Measurements from ENCODE around the gene EFHD1. TPM values are rescaled to one million over a fixed set of nuclear protein-coding genes. Genes with fewer than 3 reads are reported as not detected.
"Not testable (repeated sequence)": the region's sequence is repeated elsewhere in the genome, so short reads cannot be mapped to it uniquely, and the experiment has no call there.

EFHD1 gene
- polyA plus RNA-seq, 3 donors, result 55.8 to 90.4 (median 85.6) TPM

DNA sequence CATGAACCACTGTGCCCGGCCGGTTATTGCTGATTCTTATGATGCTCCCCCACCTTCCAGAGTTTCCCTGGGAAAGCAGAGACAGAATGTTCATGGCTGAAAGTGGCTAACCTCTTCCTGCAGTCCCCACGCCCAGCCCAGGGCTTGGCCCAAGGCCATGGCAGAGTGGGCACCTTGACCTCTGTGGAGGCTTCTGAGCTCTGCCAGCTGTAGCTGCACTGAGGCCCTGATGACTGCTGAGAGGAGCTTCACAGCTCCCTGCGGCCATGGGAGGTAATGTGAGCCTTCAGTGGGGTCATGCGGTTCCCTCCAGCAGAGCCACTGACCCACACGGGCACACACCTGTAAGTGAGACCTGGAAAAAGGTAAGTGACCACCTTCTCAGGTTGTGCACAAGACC is 13.3 kb downstream of the EFHD1 start:
- DNase-seq (ENCODE audit: low read depth in 3 of 3, low spot score in 2 of 3), result no peak

DNA sequence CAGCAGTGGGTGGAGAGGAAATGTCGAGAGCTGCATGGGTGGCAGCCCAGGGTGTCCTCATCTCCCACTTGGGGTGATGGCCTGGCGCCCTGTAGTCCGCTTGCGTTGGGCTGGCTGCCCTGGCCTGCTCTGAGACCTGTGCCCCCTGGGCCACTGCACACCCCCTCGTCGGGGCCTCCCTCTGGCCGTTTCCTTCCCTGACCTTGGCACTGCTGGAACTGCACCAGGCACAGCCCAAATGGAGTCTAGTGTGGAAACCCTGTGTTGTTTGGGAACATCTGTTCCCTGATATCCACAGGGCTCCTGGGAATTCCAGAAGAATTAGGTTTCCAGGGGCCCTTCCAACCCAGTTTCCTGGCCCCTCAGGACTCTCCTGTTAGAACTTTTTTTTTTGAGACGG is 13.9 kb downstream of the EFHD1 start:
- DNase-seq (ENCODE audit: low read depth in 3 of 3, low spot score in 2 of 3), result no peak

DNA sequence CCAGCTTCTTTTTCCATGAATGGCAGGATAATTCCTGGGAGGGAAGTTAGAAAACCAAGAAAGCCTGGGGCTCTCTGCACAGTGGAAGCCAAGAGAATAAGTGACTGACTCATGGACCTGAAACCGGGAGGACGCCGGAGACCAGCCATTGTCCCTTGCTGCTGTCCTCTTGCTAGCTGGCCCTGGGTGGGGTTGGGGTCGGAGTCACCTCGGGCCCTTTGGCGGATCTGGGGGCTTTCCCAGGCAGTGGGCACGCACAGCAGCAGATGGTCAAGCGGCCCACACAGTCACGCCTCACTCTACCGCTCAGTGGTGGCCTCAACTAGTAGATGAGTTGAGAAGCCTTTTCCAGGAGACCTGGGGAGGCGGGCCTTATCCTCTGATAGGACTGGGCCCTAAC is 15.6 kb downstream of the EFHD1 start:
- no peak for DNase-seq (ENCODE audit: low read depth in 3 of 3, low spot score in 2 of 3)

DNA sequence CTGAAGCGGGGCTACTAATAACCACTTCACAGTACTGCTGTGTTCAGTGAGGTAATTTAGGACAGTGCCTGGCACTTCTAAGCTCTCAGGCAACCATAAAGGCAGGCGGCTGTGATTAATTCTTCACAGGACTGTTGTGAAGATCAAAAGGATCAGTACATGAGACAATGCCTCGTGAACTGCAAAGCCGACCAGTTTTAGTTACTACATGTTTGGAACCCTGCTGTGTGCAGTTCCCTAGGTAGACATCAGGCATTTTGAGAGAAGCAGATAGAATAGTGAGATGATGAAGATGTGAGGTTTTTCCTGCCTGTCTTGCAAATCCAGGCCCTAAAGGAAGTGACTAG is 19.1 kb downstream of the EFHD1 start:
- no peak for DNase-seq (ENCODE audit: low read depth in 3 of 3, low spot score in 2 of 3)

DNA sequence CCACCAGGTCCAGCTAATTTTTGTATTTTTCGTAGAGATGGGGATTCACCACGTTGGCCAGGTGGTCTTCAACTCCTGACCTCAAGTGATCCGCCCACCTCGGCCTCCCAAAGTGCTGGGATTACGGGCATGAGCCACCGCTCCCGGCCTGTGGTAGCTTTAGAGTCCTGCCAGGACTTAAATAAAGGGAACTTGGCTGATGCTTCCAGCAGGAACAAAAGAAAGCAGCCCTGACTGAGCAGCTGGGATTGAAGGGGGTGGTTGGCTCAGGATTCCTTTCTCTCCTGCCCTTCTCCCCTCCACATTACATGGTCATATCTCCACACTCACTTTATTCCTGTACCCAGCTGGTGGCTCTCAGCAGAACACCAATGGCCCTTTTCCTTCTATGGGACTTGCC is 20.0 kb downstream of the EFHD1 start:
- no peak for DNase-seq (ENCODE audit: low read depth in 3 of 3, low spot score in 2 of 3)

DNA sequence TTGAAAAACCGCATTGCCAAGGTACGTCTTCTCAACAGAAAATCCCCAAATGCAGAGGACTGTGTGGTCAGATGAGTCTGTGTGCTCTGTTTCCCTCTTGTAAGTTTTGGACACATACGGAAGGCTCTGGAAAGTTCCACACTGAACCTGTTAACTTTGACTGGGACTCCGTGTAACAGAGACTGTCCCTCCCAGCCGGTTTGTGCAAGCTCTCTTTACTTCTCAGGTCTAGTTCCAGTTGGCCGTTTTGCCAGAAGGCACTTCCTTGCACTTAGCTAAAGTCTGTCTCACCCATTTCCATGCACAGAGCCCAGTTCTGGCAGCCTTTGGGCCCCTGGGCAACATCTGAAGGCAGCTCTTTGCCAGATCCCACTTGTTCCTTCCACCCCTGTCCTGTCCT is 22.0 kb downstream of the EFHD1 start:
- DNase-seq (ENCODE audit: low read depth in 3 of 3, low spot score in 2 of 3), result no peak

DNA sequence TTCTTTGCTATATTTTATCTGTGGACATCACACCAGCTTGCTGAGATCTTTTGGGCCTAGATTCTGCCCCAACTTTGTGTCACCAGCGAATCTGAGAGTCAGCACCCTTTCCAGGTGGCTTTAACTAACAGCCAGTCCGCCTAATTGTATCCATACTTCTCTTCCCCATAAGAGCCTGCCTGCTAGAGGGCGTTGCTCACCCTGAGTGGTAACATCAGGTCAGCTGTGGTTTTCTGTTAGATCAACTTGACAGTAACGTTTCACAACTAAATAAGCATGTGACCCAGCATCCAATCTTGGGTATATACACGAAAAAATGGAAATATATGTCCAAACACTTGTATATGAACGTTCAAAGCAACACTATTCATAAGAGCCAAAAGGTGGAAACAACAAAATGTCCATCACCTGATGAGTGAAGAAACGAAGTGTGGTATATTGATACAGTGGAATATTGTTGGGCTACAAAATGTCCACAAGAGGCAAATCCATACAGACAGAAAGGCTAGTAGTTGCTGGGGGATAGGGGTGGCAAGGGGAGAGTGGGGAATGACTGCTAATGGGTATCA is 24.9 kb downstream of the EFHD1 start:
- DNase-seq (ENCODE audit: low read depth in 3 of 3, low spot score in 2 of 3), result no peak

DNA sequence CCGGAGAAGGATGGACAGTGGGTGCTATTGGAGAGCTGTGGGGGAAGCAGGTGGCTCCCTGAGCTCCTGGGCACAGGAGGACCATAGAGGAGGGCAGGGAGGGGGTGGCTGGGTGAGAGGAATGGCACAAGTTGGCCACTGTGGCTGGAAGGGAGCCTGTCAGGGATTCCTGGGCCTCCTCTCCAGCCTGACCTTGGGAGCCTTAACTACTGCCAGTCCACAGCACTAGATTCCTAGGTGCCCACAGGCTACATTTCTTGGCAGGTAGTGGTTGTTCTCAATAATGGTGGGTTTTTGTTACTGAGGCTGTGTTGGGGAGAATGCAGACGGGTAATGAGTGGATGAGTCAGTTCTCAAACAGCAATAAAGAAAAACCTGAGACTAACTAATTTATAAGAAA is 26.0 kb downstream of the EFHD1 start:
- DNase-seq (ENCODE audit: low read depth in 3 of 3, low spot score in 2 of 3), result no peak

DNA sequence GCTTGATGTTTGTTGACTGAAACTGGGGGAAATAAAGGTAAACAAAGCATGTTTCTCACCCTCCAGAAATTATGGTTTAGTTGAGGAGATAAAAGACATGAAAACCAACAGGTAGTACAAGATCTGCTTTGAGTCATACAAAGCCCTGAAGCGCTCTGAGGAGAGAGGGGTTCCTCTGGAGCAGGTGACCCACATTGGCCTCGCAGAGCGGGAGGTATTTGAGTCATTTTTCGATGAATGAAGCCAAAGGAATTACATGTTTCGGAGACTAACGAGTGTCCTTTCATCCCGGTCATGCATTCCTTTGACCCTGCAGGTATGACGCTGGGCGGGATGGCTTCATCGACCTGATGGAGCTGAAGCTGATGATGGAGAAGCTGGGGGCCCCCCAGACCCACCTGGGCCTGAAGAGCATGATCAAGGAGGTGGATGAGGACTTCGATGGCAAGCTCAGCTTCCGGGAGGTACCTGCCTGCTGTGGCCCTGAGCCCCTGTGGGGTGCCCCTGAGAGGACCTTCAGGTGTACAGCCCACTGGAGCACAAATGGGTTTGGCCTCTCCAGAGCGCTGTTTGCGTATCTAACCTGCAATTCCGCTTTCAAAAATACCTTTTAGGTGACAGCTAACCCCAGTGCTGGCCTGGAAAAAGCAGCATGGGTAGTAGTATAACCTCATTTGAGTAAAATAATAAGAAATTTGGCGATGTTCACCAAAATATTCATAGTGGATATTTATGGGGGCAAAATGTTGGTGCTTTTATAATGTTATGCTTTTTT is 29.3 kb downstream of the EFHD1 start:
- no peak for DNase-seq (ENCODE audit: low read depth in 3 of 3, low spot score in 2 of 3)

DNA sequence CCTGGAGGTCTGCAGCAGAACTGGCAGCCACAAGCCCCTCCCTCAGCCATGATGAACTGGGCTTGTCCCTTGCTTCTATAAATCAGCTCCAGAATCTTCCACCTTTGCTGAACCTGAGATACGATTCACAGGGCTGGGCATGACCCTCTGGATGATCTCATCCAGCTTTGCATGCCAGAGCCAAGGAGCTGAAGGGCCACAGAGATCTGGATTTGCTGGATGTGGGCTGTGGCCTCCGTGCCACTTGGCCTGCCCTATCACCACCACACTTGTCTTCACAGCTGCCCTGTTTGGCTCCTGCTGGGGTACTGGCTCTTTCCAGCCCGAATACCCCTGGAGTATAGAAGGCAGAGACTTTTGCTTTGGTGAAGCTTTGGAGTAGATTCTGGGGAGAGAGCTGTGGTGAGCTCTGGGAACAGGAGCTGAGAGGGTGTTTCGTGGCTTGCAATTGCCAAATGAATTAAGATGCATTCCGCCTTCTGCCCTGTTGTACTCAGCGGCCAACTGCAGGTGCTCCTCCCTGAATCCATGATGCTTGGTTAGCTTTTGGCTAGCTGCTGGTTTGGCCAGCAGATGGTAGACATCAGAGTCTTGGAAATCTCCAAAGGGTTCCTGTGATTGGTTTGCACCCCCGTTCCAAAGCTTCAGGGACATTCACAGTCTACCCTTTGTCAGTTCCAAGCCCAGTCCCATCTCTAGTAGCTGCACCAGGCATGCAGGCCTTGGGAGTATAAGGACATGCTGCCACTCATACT is 32.8 kb downstream of the EFHD1 start:
- DNase-seq (ENCODE audit: low read depth in 3 of 3, low spot score in 2 of 3), result no peak

DNA sequence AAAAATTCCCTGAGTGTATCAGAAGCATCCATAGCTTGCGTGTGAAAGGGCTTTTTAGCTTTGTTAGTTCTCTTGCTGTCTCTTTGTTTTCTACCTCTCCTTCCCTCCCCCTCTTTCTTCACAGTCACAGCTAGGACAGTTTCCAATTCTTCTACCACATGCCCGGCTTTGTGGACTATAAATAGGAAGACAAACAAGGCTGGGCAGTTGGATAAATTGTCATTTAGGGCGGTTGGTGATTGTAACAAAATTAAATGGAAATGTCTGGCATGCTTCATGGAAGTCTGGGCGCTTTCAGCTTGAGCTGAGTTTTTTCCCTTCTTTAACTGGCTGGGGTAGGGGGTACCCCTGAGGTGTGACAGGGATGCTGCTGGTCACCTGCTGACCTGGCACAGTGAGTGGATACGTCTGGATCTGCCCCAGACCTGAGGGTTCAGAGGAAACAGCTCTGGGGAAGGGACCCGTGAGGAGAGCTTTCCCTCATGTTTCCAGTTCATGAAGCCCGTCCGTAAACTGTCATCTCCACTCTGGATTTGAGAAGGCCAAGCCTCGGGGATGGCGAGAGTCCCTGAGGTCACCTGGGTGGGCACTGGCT is 34.7 kb downstream of the EFHD1 start:
- DNase-seq (ENCODE audit: low read depth in 3 of 3, low spot score in 2 of 3), result no peak

DNA sequence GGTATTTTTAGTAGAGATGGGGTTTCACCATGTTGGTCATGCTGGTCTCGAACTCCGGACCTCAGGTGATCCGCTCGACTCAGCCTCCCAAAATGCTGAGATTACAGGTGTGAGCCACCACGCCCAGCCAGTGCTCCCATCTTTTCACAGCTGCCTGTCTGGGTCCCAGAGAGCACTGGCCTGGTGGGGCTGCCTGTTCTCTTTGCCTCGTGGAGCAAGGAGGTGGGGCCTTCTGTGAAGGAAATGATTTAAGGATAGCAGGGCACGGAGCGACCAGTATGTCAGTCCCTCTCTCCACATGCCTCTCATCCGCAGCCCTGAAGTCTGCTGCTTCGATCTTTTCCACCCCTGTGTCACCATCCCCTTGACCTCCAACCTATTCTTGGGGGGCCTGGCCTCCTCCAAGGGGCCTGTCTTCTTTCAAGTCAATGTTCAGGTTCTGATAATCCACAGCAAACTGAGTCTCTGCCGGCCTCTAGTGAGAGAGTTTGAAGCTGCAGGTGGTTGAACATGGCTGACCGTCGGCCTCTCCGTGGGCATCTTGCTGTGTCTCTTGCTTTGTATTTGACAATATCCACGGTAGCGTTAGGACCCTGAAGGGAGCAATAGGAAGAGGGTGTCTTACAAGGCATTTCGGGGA is 35.5 kb downstream of the EFHD1 start:
- DNase-seq (ENCODE audit: low read depth in 3 of 3, low spot score in 2 of 3), result no peak

DNA sequence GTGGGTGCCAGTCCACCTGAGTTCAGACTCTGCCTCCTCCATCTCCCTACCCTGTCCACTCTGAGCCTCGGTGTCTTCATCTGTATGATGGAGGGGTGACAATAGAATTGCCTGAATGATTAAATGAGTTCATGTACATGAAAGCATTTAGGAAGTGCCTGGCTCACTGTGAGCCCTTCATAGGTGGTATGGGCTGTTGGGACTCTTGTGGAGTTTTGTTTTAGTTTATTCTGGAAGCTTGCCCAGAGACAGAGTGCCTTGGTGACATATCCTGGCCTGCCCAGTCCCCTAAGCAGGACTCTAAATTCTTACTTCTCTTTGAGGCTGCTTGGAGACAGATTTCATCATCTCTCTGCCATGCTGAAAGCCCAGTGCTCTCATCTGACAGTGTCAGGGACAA is 39.2 kb downstream of the EFHD1 start:
- no peak for DNase-seq (ENCODE audit: low read depth in 3 of 3, low spot score in 2 of 3)

DNA sequence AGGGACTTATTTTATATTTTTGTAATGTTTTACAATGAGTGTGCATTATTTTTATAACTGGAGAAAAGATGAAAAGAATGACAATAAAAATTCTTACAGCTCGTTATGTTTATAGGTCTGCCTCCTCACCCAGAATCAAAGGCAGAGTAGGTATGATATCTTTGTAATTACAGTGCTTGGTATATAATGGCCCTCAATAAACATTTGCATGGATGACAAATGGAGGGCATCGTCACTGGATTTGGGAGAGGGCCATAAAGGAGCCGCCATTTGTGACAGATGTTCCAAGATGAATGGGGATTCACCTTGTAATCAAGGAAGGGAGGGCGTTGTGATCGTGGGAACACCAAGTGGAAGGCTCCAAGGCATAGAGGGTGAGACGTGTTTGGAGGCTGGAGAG is 41.1 kb downstream of the EFHD1 start:
- DNase-seq (ENCODE audit: low read depth in 3 of 3, low spot score in 2 of 3), result no peak

DNA sequence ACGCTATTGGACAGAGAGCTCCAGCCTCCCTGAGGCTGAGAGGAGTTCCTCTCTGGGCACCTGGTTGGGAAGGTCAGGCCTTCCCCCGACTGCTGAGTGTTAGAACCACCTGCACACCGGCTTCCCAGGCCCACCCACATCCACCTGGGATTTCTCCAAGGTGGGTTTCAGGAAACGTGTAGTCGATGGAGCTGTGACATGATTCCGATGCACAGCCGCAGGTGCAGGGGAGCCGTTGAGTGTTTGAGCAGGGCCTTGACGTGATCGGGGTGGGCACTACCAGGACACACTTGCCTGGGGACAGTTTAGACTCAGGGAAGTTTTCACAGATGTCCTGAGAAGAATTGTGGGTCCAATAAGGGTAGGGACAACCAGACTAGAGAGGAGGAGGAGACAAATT is 42.0 kb downstream of the EFHD1 start:
- DNase-seq (ENCODE audit: low read depth in 3 of 3, low spot score in 2 of 3), result no peak

DNA sequence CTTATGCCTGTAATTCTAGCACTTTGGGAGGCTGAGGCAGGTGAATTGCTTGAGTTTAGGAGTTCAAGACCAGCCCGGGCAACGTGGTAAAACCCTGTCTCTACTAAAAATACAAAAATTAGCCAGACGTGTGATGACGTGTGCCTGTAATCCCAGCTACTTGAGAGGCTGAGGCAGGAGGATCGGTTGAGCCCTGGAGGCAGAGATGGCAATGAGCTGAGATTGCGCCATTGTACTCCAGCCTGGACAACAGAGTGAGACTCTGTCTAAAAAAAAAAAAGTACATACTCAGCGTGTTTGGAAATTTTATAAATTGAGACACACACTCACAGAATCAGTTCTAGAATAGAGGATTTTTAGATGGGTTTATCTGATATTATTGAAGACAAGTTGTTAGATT is 46.6 kb downstream of the EFHD1 start:
- DNase-seq (ENCODE audit: low read depth in 3 of 3, low spot score in 2 of 3), result no peak

DNA sequence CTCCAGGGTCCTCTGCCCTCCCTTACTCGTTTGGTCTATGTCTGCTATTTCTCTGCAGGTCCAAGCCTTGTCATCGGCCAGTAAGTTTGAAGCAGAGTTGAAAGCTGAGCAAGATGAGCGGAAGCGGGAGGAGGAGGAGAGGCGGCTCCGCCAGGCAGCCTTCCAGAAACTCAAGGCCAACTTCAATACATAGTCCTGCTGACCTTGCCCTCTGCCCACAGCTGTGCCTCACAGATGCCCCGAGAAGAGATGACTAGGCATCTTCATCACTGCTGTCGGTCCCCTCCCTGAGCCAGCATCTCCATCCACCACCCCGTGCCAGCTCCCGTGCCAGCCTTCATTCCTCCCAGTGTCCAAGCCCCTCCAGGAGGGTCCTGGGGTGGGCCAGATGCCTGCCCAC is 48.1 kb downstream of the EFHD1 start:
- no peak for DNase-seq (ENCODE audit: low read depth in 3 of 3, low spot score in 2 of 3)

DNA sequence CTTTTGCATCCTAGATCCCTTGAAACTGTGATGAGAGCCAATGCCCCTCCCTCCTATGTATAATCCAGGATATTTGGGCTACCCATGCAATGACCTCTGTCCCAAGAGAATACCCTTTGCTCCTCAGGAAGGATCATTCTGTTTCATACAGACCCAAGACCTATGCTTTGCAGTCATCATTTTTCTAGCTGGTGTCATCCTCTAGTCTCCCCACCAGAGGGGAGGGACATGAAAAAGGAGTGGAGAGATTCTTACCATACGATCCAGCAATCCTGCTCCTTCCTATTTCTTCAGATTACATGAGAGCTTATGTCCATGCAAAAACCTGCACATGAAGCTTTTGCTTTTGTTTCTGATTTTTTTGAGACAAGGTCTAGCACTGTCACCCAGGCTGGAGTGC is 50.0 kb downstream of the EFHD1 start:
- DNase-seq (ENCODE audit: low read depth in 3 of 3, low spot score in 2 of 3), result no peak

DNA sequence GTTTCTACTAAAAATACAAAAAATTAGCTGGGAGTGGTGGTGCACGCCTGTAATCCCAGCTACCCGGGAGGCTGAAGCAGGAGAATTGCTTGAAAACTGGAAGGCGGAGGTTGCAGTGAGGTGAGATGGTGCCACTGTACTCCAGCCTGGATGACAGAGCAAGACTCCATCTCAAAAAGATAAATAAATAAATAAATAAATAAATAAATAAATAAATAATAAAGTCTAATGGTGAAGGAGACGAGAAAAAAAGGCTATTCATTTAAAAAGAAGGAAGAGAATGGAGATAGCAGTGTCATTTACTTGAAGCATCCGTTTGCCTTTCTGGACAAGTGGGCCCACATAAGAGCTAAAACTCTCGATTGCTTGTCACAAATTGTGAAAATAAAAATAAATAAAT is 52.0 kb downstream of the EFHD1 start:
- DNase-seq (ENCODE audit: low read depth in 3 of 3, low spot score in 2 of 3), result not testable (repeated sequence)

DNA sequence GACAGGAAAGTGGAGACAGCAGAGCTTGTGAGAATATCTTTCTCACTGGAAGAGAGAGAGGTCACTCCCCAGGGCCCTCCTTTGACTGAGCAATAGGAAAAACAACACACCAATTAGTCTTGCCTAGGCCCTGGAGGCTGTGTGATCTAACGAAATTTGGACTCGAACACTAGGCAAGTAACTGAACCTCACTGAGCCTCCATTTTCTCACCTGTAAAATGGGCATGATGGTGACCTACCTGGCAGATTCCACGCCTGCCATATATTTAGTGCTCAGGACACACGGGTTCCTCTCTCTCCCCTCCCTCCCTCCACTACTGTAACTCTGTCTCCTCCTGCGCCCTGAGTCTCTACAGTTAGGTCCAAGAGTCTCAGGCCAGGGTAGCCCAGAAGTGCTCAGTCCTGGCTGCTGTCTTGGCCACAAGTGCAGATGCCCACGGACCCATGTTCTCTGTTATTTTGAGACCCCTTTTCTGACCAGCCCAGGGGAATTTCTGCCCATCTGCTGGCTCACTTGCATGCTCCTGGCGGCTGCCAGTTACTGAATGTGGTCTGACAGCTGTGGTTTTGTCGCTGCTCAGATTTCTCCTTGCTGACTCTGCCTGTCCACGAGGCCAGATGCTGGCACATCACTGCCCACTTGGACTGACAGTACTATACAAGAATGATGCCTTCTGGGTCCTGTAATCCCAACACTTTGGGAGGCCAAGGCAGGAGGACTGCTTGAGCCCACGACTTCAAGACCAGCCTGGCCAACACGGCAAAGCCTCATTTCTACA is 54.2 kb downstream of the EFHD1 start:
- DNase-seq (ENCODE audit: low read depth in 3 of 3, low spot score in 2 of 3), result no peak

DNA sequence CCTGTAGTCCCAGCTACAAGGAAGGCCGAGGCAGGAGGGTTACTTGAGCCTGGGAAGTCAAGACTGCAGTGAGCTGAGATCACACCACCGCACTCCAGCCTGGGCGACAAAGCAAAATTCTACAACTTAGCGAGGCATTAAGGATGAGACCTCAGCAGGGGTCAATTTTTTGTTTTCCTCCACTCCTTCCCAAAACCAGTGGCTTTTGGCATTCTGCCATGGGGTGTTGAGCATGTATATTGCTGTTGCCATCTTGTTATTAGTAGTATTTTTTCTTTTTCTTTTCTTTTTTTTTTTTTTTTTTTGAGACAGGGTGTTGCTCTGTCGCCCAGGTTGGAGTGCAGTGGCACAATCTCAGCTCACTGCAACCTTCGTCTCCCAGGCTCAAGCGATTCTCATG is 54.8 kb downstream of the EFHD1 start:
- no peak for DNase-seq (ENCODE audit: low read depth in 3 of 3, low spot score in 2 of 3)

Measured in right renal cortex interstitium (tissue), 3 donors.